Measurements from ENCODE around the gene PPP1R9B.

The PPP1R9B gene

GRCh38 chr17:50101346-50102163 is 48.9 kb downstream of the PPP1R9B start:
- Histone ChIP-seq H3K4me2 (peak overlapping the region in 1 of 11 experiments; percentile 12; a peak in 1 of 22 replicates), H3K4me3 (no peak overlapping the region), H3K9me3 (replicated peaks in 1 of 11) (no peaks in the 10 kb centered on the region), H3K4me1 (peaks cover 8 to 20% (median 10%) of the 10 kb centered on the region in 10 experiments; a peak in 16 of 20 replicates), H4K20me1 (peaks cover 0 to 59% (median 8%) of the 10 kb centered on the region in 11 experiments; a peak in 10 of 22 replicates), H3K27me3 (no peaks in the 10 kb centered on the region), H3K9ac (peak overlapping the region in 2 of 11 experiments; percentile 18 to 37; a peak in 1 of 22 replicates), H3K27ac (no peak overlapping the region), H3K36me3 (peaks cover 5 to 58% (median 21%) of the 10 kb centered on the region in 11 experiments; a peak in 16 of 22 replicates)
- no peak for TF ChIP-seq Cebpa-rat (IDR thresholded peaks at IDR 0.05)

GRCh38 chr17:50100921-50101345 is 49.5 kb downstream of the PPP1R9B start:
- Histone ChIP-seq H4K20me1 (peaks cover 0 to 59% (median 8%) of the 10 kb centered on the region in 11 experiments; a peak in 10 of 22 replicates), H3K9ac (no peak overlapping the region), H3K27ac (no peak overlapping the region), H3K4me3 (no peak overlapping the region), H3K4me2 (no peak overlapping the region), H3K27me3 (no peaks in the 10 kb centered on the region), H3K36me3 (peaks cover 5 to 57% (median 19%) of the 10 kb centered on the region in 11 experiments; a peak in 16 of 22 replicates), H3K9me3 (replicated peaks in 1 of 11) (no peaks in the 10 kb centered on the region), H3K4me1 (peaks cover 14 to 26% (median 17%) of the 10 kb centered on the region in 10 experiments)
- TF ChIP-seq Cebpa-rat (IDR thresholded peaks at IDR 0.05) = no peak

GRCh38 chr17:50100480-50100883 is 50.0 kb downstream of the PPP1R9B start:
- Histone ChIP-seq H3K4me2 (no peak overlapping the region), H3K27ac (no peak overlapping the region), H3K9ac (0 out of 22 replicates have a peak overlapping the region, but pooled peaks of 1 of the 11 experiments have one; percentile 23), H3K27me3 (no peaks in the 10 kb centered on the region), H4K20me1 (peaks cover 0 to 57% (median 8%) of the 10 kb centered on the region in 11 experiments; a peak in 10 of 22 replicates), H3K4me1 (peaks cover 17 to 30% (median 21%) of the 10 kb centered on the region in 10 experiments), H3K4me3 (no peak overlapping the region), H3K36me3 (peaks cover 5 to 53% (median 19%) of the 10 kb centered on the region in 11 experiments; a peak in 16 of 22 replicates), H3K9me3 (replicated peaks in 1 of 11) (no peaks in the 10 kb centered on the region)
- no peak for TF ChIP-seq Cebpa-rat (IDR thresholded peaks at IDR 0.05)

- no peak overlapping the region for H3K4me3 ChIP-seq
- H3K27ac ChIP-seq = no peak overlapping the region
- H3K4me2 ChIP-seq = no peak overlapping the region
- no peaks in the 10 kb centered on the region for H3K27me3 ChIP-seq
- peaks cover 0 to 43% (median 6%) of the 10 kb centered on the region in 11 experiments; a peak in 10 of 22 replicates for H4K20me1 ChIP-seq
- no peak overlapping the region; a peak in 1 of 22 replicates for H3K9ac ChIP-seq
- no peaks in the 10 kb centered on the region for H3K9me3 ChIP-seq (replicated peaks in 1 of 11)
- no peak for TF ChIP-seq Cebpa-rat (IDR thresholded peaks at IDR 0.05)
- H3K4me1 ChIP-seq = peaks cover 20 to 38% (median 27%) of the 10 kb centered on the region in 10 experiments
- H3K36me3 ChIP-seq = peaks cover 5 to 47% (median 15%) of the 10 kb centered on the region in 11 experiments; a peak in 16 of 22 replicates
Measured at GRCh38 chr17:50099003-50099402, 51.5 kb downstream of the PPP1R9B start.

GRCh38 chr17:50098583-50098982 is 51.9 kb downstream of the PPP1R9B start:
- peaks cover 20 to 38% (median 28%) of the 10 kb centered on the region in 10 experiments for H3K4me1 ChIP-seq
- no peak for TF ChIP-seq Cebpa-rat (IDR thresholded peaks at IDR 0.05)

GRCh38 chr17:50097926-50098325 is 52.6 kb downstream of the PPP1R9B start:
- Histone ChIP-seq H3K27me3 (no peaks in the 10 kb centered on the region), H3K4me1 (peaks cover 20 to 38% (median 28%) of the 10 kb centered on the region in 10 experiments), H3K4me3 (no peak overlapping the region), H3K9me3 (replicated peaks in 1 of 11) (no peaks in the 10 kb centered on the region), H3K27ac (no peak overlapping the region), H3K36me3 (peaks cover 5 to 41% (median 15%) of the 10 kb centered on the region in 11 experiments; a peak in 16 of 22 replicates), H3K4me2 (no peak overlapping the region), H3K9ac (0 out of 22 replicates have a peak overlapping the region, but pooled peaks of 1 of the 11 experiments have one; percentile 3), H4K20me1 (peaks cover 0 to 32% (median 0%) of the 10 kb centered on the region in 11 experiments; a peak in 9 of 22 replicates)
- TF ChIP-seq Cebpa-rat (IDR thresholded peaks at IDR 0.05) = no peak

More at GRCh38 chr17:50098583-50098982, 51.9 kb downstream of the PPP1R9B start:
- Histone ChIP-seq H3K4me3 (no peak overlapping the region), H4K20me1 (peaks cover 0 to 38% (median 2%) of the 10 kb centered on the region in 11 experiments; a peak in 10 of 22 replicates), H3K9me3 (replicated peaks in 1 of 11) (no peaks in the 10 kb centered on the region), H3K4me2 (no peak overlapping the region), H3K9ac (no peak overlapping the region), H3K27me3 (no peaks in the 10 kb centered on the region), H3K27ac (no peak overlapping the region), H3K36me3 (peaks cover 5 to 43% (median 15%) of the 10 kb centered on the region in 11 experiments; a peak in 16 of 22 replicates)

GRCh38 chr17:50097455-50097854 is 53.0 kb downstream of the PPP1R9B start:
- peak overlapping the region in 3 of 11 experiments; percentile 3 to 26 (median 18); a peak in 1 of 22 replicates for H3K9ac ChIP-seq
- no peak overlapping the region for H3K27ac ChIP-seq
- peaks cover 5 to 41% (median 15%) of the 10 kb centered on the region in 11 experiments; a peak in 16 of 22 replicates for H3K36me3 ChIP-seq
- no peaks in the 10 kb centered on the region for H3K27me3 ChIP-seq
- no peak overlapping the region for H3K4me3 ChIP-seq
- no peaks in the 10 kb centered on the region for H3K9me3 ChIP-seq (replicated peaks in 1 of 11)
- no peak for TF ChIP-seq Cebpa-rat (IDR thresholded peaks at IDR 0.05)
- peak overlapping the region in 2 of 11 experiments; percentile 8 to 98; a peak in 1 of 22 replicates for H3K4me2 ChIP-seq
- H3K4me1 ChIP-seq = peaks cover 20 to 34% (median 27%) of the 10 kb centered on the region in 10 experiments
- H4K20me1 ChIP-seq = peaks cover 0 to 27% (median 0%) of the 10 kb centered on the region in 11 experiments; a peak in 8 of 22 replicates

GRCh38 chr17:50096758-50097157 is 53.7 kb downstream of the PPP1R9B start:
- no peak overlapping the region for H3K27ac ChIP-seq
- H3K9ac ChIP-seq = peak overlapping the region; percentile 3 to 90 (median 84); a peak in 10 of 22 replicates
- H3K9me3 ChIP-seq (replicated peaks in 1 of 11) = no peaks in the 10 kb centered on the region
- H3K36me3 ChIP-seq = peaks cover 5 to 41% (median 15%) of the 10 kb centered on the region in 11 experiments; a peak in 16 of 22 replicates
- H3K4me1 ChIP-seq = peaks cover 13 to 27% (median 22%) of the 10 kb centered on the region in 10 experiments
- no peaks in the 10 kb centered on the region for H3K27me3 ChIP-seq
- TF ChIP-seq Cebpa-rat (IDR thresholded peaks at IDR 0.05) = no peak
- H3K4me2 ChIP-seq = peak overlapping the region; percentile 94 to 100 (median 98); a peak in 20 of 22 replicates
- peak overlapping the region in 2 of 10 experiments; percentile 90 to 92; a peak in 4 of 20 replicates for H3K4me3 ChIP-seq
- peaks cover 0 to 20% (median 0%) of the 10 kb centered on the region in 11 experiments; a peak in 7 of 22 replicates for H4K20me1 ChIP-seq
